ENCODE measurements around the gene SALL1.

Gene SALL1

GRCh38 chr16:51137097-51137496, 14.0 kb downstream of the SALL1 start:
- no peak overlapping the region for H3K4me3 ChIP-seq (ENCODE audit: insufficient read depth in 1 of 2, low read depth in 1 of 2, low read length in 2 of 2)
- no peak overlapping the region for H3K4ac ChIP-seq (ENCODE audit: low read depth in 1 of 2, low read length in 2 of 2)
- H3K4me2 ChIP-seq (ENCODE audit: low read length, poor library complexity, severe bottlenecking) = no peak overlapping the region
- H3K9me3 ChIP-seq (ENCODE audit: control insufficient read depth, low read length) = no peaks in the 10 kb centered on the region
- no peak overlapping the region for H3K9ac ChIP-seq (ENCODE audit: low read length)
- H3K23ac ChIP-seq (ENCODE audit: low read length in 2 of 2) = no peak overlapping the region
- no peak overlapping the region for H2BK12ac ChIP-seq (ENCODE audit: low read length in 2 of 2)
- H3K36me3 ChIP-seq (ENCODE audit: control insufficient read depth in 1 of 2, insufficient read depth in 2 of 2, low read depth in 1 of 2, low read length in 2 of 2) = peaks cover 45 to 50% of the 10 kb centered on the region in 2 experiments
- H3K14ac ChIP-seq (ENCODE audit: low read length in 2 of 2) = no peak overlapping the region
- peaks cover 0 to 14% of the 10 kb centered on the region in 2 experiments for H3K27me3 ChIP-seq (ENCODE audit: control insufficient read depth in 1 of 2, insufficient read depth in 1 of 2, low read length in 2 of 2)
- H3K18ac ChIP-seq (ENCODE audit: low read depth in 1 of 2, low read length in 2 of 2) = no peak overlapping the region
- H3K79me1 ChIP-seq (replicated peaks; ENCODE audit: low read length, poor library complexity, severe bottlenecking) = peaks cover 44% of the 10 kb centered on the region
- no peak for DNase-seq
- H2BK15ac ChIP-seq (ENCODE audit: low read depth, poor library complexity, severe bottlenecking) = no peak overlapping the region
- H2AFZ ChIP-seq (ENCODE audit: low read depth, low read length) = no peak overlapping the region
- WGBS = 92% methylated on average over 18 of the region's 18 CpGs
- H3K4me1 ChIP-seq (ENCODE audit: control insufficient read depth, insufficient read depth, low read depth, low read length) = peaks cover 11% of the 10 kb centered on the region
- H3K27ac ChIP-seq (ENCODE audit: low read length, poor library complexity, severe bottlenecking) = no peak overlapping the region
- H2AK5ac ChIP-seq (ENCODE audit: low read length, severe bottlenecking) = no peak overlapping the region
- H4K91ac ChIP-seq (ENCODE audit: low read length) = no peak overlapping the region
- H4K8ac ChIP-seq (ENCODE audit: low read length) = no peak overlapping the region
- H2BK5ac ChIP-seq (ENCODE audit: low read depth, low read length, poor library complexity, severe bottlenecking) = no peak overlapping the region
- H2BK120ac ChIP-seq (ENCODE audit: low read depth, low read length) = no peak overlapping the region

GRCh38 chr16:51134876-51135275, 16.2 kb downstream of the SALL1 start:
- no peak for DNase-seq
- H2BK5ac ChIP-seq (ENCODE audit: low read depth, low read length, poor library complexity, severe bottlenecking) = no peak overlapping the region
- no peak overlapping the region for H2BK12ac ChIP-seq (ENCODE audit: low read length in 2 of 2)
- no peak overlapping the region for H2AK5ac ChIP-seq (ENCODE audit: low read length, severe bottlenecking)
- H3K79me1 ChIP-seq (replicated peaks; ENCODE audit: low read length, poor library complexity, severe bottlenecking) = peaks cover 29% of the 10 kb centered on the region
- no peak overlapping the region for H2BK120ac ChIP-seq (ENCODE audit: low read depth, low read length)
- H3K23ac ChIP-seq (ENCODE audit: low read length in 2 of 2) = no peak overlapping the region
- H4K91ac ChIP-seq (ENCODE audit: low read length) = no peak overlapping the region
- no peak overlapping the region for H2BK15ac ChIP-seq (ENCODE audit: low read depth, poor library complexity, severe bottlenecking)
- H3K4me1 ChIP-seq (ENCODE audit: control insufficient read depth, insufficient read depth, low read depth, low read length) = peaks cover 11% of the 10 kb centered on the region
- no peak overlapping the region for H3K14ac ChIP-seq (ENCODE audit: low read length in 2 of 2)
- H2AFZ ChIP-seq (ENCODE audit: low read depth, low read length) = no peak overlapping the region
- no peak overlapping the region for H3K27ac ChIP-seq (ENCODE audit: low read length, poor library complexity, severe bottlenecking)
- no peak overlapping the region for H3K4me2 ChIP-seq (ENCODE audit: low read length, poor library complexity, severe bottlenecking)
- H3K9ac ChIP-seq (ENCODE audit: low read length) = no peak overlapping the region
- no peak overlapping the region for H3K4me3 ChIP-seq (ENCODE audit: insufficient read depth in 1 of 2, low read depth in 1 of 2, low read length in 2 of 2)
- H3K9me3 ChIP-seq (ENCODE audit: control insufficient read depth, low read length) = no peaks in the 10 kb centered on the region
- peak overlapping the region; percentile 82 for H4K8ac ChIP-seq (ENCODE audit: low read length)
- peak overlapping the region in 1 of 2 experiments; percentile 66 for H3K4ac ChIP-seq (ENCODE audit: low read depth in 1 of 2, low read length in 2 of 2)
- peaks cover 28 to 31% of the 10 kb centered on the region in 2 experiments for H3K36me3 ChIP-seq (ENCODE audit: control insufficient read depth in 1 of 2, insufficient read depth in 2 of 2, low read depth in 1 of 2, low read length in 2 of 2)
- 48% methylated on average over 30 of the region's 34 CpGs for WGBS
- peaks cover 0 to 14% of the 10 kb centered on the region in 2 experiments for H3K27me3 ChIP-seq (ENCODE audit: control insufficient read depth in 1 of 2, insufficient read depth in 1 of 2, low read length in 2 of 2)
- peak overlapping the region; percentile 57 to 80 for H3K18ac ChIP-seq (ENCODE audit: low read depth in 1 of 2, low read length in 2 of 2)

GRCh38 chr16:51134269-51134812, 16.7 kb downstream of the SALL1 start:
- H3K27me3 ChIP-seq (ENCODE audit: control insufficient read depth in 1 of 2, insufficient read depth in 1 of 2, low read length in 2 of 2) = peaks cover 0 to 14% of the 10 kb centered on the region in 2 experiments
- no peak overlapping the region for H2BK120ac ChIP-seq (ENCODE audit: low read depth, low read length)
- DNase-seq = no peak
- H3K36me3 ChIP-seq (ENCODE audit: control insufficient read depth in 1 of 2, insufficient read depth in 2 of 2, low read depth in 1 of 2, low read length in 2 of 2) = peaks cover 23 to 26% of the 10 kb centered on the region in 2 experiments
- peak overlapping the region; percentile 57 to 80 for H3K18ac ChIP-seq (ENCODE audit: low read depth in 1 of 2, low read length in 2 of 2)
- peak overlapping the region; percentile 40 to 69 for H3K4me3 ChIP-seq (ENCODE audit: insufficient read depth in 1 of 2, low read depth in 1 of 2, low read length in 2 of 2)
- no peak overlapping the region for H2BK5ac ChIP-seq (ENCODE audit: low read depth, low read length, poor library complexity, severe bottlenecking)
- peaks cover 23% of the 10 kb centered on the region for H3K79me1 ChIP-seq (replicated peaks; ENCODE audit: low read length, poor library complexity, severe bottlenecking)
- H3K9me3 ChIP-seq (ENCODE audit: control insufficient read depth, low read length) = no peaks in the 10 kb centered on the region
- 7% methylated on average over 41 of the region's 44 CpGs for WGBS
- H2BK15ac ChIP-seq (ENCODE audit: low read depth, poor library complexity, severe bottlenecking) = no peak overlapping the region
- H3K4me2 ChIP-seq (ENCODE audit: low read length, poor library complexity, severe bottlenecking) = peak overlapping the region; percentile 30
- no peak overlapping the region for H2AK5ac ChIP-seq (ENCODE audit: low read length, severe bottlenecking)
- no peak overlapping the region for H3K27ac ChIP-seq (ENCODE audit: low read length, poor library complexity, severe bottlenecking)
- no peak overlapping the region for H3K9ac ChIP-seq (ENCODE audit: low read length)
- peak overlapping the region in 1 of 2 experiments; percentile 89 for H3K14ac ChIP-seq (ENCODE audit: low read length in 2 of 2)
- peak overlapping the region in 1 of 2 experiments; percentile 88 for H3K23ac ChIP-seq (ENCODE audit: low read length in 2 of 2)
- peak overlapping the region in 1 of 2 experiments; percentile 66 for H3K4ac ChIP-seq (ENCODE audit: low read depth in 1 of 2, low read length in 2 of 2)
- H4K91ac ChIP-seq (ENCODE audit: low read length) = peak overlapping the region; percentile 84
- peak overlapping the region; percentile 82 for H4K8ac ChIP-seq (ENCODE audit: low read length)
- peaks cover 11% of the 10 kb centered on the region for H3K4me1 ChIP-seq (ENCODE audit: control insufficient read depth, insufficient read depth, low read depth, low read length)
- peak overlapping the region; percentile 6 for H2AFZ ChIP-seq (ENCODE audit: low read depth, low read length)
- H2BK12ac ChIP-seq (ENCODE audit: low read length in 2 of 2) = peak overlapping the region in 1 of 2 experiments; percentile 10

GRCh38 chr16:51133688-51134087, 17.4 kb downstream of the SALL1 start:
- no peak overlapping the region for H4K91ac ChIP-seq (ENCODE audit: low read length)
- no peak overlapping the region for H2AK5ac ChIP-seq (ENCODE audit: low read length, severe bottlenecking)
- WGBS = 26% methylated on average over 12 of the region's 12 CpGs
- H3K4me1 ChIP-seq (ENCODE audit: control insufficient read depth, insufficient read depth, low read depth, low read length) = peaks cover 13% of the 10 kb centered on the region
- H3K9ac ChIP-seq (ENCODE audit: low read length) = no peak overlapping the region
- no peak overlapping the region for H3K4ac ChIP-seq (ENCODE audit: low read depth in 1 of 2, low read length in 2 of 2)
- H3K14ac ChIP-seq (ENCODE audit: low read length in 2 of 2) = no peak overlapping the region
- H3K27me3 ChIP-seq (ENCODE audit: control insufficient read depth in 1 of 2, insufficient read depth in 1 of 2, low read length in 2 of 2) = peaks cover 0 to 14% of the 10 kb centered on the region in 2 experiments
- H2AFZ ChIP-seq (ENCODE audit: low read depth, low read length) = no peak overlapping the region
- no peaks in the 10 kb centered on the region for H3K9me3 ChIP-seq (ENCODE audit: control insufficient read depth, low read length)
- H2BK120ac ChIP-seq (ENCODE audit: low read depth, low read length) = no peak overlapping the region
- H2BK5ac ChIP-seq (ENCODE audit: low read depth, low read length, poor library complexity, severe bottlenecking) = no peak overlapping the region
- peak overlapping the region in 1 of 2 experiments; percentile 81 for H3K23ac ChIP-seq (ENCODE audit: low read length in 2 of 2)
- peak overlapping the region; percentile 33 for H4K8ac ChIP-seq (ENCODE audit: low read length)
- H2BK12ac ChIP-seq (ENCODE audit: low read length in 2 of 2) = no peak overlapping the region
- H2BK15ac ChIP-seq (ENCODE audit: low read depth, poor library complexity, severe bottlenecking) = no peak overlapping the region
- peak overlapping the region; percentile 61 for H3K4me2 ChIP-seq (ENCODE audit: low read length, poor library complexity, severe bottlenecking)
- H3K4me3 ChIP-seq (ENCODE audit: insufficient read depth in 1 of 2, low read depth in 1 of 2, low read length in 2 of 2) = peak overlapping the region in 1 of 2 experiments; percentile 69
- no peak for DNase-seq
- H3K27ac ChIP-seq (ENCODE audit: low read length, poor library complexity, severe bottlenecking) = no peak overlapping the region
- peak overlapping the region in 1 of 2 experiments; percentile 28 for H3K18ac ChIP-seq (ENCODE audit: low read depth in 1 of 2, low read length in 2 of 2)
- peaks cover 18% of the 10 kb centered on the region for H3K79me1 ChIP-seq (replicated peaks; ENCODE audit: low read length, poor library complexity, severe bottlenecking)
- H3K36me3 ChIP-seq (ENCODE audit: control insufficient read depth in 1 of 2, insufficient read depth in 2 of 2, low read depth in 1 of 2, low read length in 2 of 2) = peaks cover 16 to 20% of the 10 kb centered on the region in 2 experiments
